Stimulated activated naive CD8-positive, alpha-beta T cell treated with anti-CD3 and anti-CD28 coated beads, Interleukin-15, Interleukin-2, amounts not matched to agents 100 U/mL and 50 U/mL, for 24 hours (primary cell): ENCODE measurements around the gene GPC5.

ENCODE experiments used
- ATAC-seq: fragments of 150-1000 bp; cut with Tn5 transposase; one replicate; pipeline ENCODE4 v1.10.0; 2021
- DNase-seq: peaks from one replicate; pipeline ENCODE4 v3.0.0; 2021

GPC5 gene

DNA sequence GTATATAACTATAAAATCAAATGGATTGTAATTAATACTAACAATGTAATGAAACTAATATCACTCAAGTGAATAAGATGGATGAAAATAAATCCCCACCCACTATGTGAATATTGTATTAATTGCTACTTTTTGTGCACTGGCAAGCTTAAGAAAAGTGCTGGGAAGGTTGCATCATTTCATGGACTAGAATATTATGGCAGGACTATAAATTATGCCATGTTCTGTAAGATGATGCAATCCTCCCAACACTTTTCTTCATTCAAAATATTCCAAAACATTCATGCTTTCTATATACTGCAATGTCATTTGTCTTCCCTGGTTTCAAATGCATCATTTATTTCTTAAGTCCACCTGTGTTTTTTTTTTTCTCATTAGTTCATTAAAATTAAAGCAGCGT is 1370.6 kb downstream of the GPC5 start:
- ATAC-seq, result no peak
- DNase-seq, result no peak

DNA sequence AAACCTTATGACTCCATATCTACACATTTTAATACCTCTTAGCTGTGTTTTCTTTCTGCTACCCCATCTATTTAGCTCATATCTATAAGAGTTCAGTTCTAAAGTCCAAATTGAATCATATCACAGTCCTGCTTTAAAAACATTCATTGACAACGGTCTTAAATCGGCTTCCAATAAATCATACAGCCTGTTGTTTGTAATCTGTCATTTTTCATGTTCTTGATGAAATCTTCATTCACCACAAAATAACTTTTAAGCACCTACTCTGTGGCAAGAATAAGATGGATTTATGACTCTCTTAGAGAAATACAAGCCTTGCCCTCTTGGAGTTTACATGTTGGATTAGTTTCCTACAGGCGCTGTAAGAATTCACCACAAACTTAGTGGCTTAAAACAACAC is 1377.2 kb downstream of the GPC5 start:
- ATAC-seq (no peak), DNase-seq (no peak)

DNA sequence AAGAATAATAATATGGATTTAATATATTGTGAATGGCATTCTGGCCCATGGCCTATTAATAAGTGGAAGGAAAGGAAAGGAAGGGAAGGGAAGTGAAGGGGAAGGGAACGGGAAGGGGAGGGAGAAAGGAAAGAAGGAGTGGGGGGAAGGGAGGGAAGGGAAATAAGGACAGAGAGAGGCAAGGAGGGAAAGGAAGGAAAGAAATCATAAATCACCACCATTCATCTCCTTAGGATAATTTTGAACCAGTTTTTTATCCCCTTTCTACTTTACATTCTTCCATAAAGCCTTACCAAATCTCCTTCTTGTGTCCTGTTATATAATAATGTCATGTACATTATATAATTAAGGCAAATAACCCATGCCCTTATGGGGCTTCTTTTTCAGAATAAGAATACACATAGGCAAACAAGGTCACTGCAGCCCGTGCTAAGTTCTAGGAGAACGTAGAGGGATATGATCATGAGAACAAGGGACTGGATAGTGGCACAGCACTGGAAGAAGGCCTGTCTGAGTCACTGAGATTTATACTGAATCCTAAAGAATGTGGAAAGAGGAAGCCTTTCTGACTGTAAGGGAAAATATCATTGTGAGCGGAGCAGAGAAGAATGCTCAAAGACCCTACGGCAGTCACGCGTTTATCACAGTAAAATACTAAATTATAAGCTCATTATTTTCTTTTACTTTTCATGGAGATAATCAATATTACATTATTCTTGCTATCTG is 1383.7 kb downstream of the GPC5 start:
- no peak for ATAC-seq

DNA sequence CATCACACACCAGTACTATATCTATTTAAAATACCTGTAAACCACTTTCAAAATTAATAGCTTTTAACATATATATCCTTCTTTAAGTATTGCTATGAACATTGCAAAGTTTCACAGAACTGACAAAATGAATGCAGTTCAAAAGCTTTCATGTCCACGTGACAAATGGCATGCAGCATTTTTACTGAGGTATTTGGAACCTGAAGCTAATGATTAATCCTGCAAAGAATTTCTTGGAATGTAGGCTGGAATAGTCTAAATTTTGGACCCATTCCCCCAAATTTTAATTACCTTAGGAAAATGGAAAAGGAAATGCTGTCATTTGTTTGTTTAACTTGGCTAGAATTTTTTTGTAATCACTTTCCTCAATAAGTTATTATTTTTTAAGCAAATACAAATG is 1404.4 kb downstream of the GPC5 start:
- ATAC-seq (no peak), DNase-seq (no peak)

More for the DNA sequence above, 1383.7 kb downstream of the GPC5 start:
- DNase-seq, result no peak

- no peak for DNase-seq
- no peak for ATAC-seq
These were observed 1405.9 kb downstream of the GPC5 start for GRCh38 chr13:92804346-92804745.

GRCh38 chr13:92804926-92805325 is 1406.5 kb downstream of the GPC5 start:
- ATAC-seq, result no peak
- no peak for DNase-seq

- ATAC-seq, result no peak
- DNase-seq, result no peak
These were observed 1407.3 kb downstream of the GPC5 start for GRCh38 chr13:92805766-92806165.

DNA sequence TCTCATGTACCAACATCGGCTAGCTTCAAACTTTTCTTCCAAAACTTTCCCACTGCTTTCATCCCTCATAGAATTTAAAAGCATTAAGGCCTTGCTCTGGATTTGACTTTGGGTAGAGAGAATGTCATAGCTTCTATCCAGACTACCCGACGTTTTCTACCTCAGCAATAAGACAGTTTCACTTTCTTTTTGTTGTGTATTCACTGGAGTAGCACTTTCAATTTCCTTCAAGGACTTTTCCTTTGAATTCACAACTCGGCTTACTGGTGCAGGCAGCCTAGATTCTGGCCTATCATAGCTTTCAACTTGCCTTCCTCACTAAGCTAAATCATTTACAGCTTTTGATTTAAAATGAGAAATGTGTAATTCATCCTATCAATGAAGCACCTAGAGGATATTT is 1407.8 kb downstream of the GPC5 start:
- ATAC-seq (no peak), DNase-seq (no peak)

DNA sequence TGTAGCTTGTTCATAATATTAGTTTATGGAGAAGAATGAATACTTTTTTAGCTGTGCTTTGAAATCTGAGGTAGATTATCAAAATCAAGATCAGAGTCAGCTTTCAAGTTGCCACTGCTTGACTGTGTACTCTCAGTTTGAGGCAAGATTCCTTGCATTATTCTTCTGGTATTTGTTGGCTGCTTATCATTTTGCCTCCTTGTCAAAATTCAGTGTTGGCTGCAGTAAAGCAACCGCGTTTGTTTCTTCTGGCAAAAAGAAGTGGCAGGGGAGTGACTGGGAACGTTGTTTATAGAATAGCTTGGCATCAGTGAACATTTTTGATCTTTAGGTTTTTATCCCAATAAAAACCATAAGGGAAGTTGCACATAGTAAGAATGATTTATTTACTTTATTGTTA is 1408.9 kb downstream of the GPC5 start:
- no peak for ATAC-seq
- DNase-seq, result no peak

- ATAC-seq, result no peak
- no peak for DNase-seq
These were observed 1409.5 kb downstream of the GPC5 start for GRCh38 chr13:92807966-92808365.

GRCh38 chr13:92821324-92821723 is 1422.9 kb downstream of the GPC5 start:
- no peak for ATAC-seq
- DNase-seq, result no peak

DNA sequence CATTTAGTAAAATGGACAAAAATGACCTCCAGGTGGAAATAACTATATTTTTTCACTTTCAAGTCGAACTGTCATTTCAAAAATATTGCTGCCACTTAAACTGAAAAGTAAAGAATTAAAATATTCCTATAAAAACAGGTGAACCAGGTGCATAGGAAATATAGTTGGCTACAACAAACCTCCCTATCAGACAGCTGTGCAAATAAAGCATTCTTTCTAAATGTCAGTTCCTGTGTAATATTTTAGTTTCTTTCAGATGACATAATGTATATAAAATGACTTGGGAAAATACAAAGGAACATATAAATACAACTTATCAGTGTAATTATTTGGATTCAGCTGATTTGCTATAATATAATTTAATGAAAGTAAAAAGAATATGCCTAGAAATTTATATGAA is 1424.6 kb downstream of the GPC5 start:
- DNase-seq (no peak), ATAC-seq (no peak)

- ATAC-seq, result no peak
- no peak for DNase-seq
These were observed 1427.6 kb downstream of the GPC5 start for GRCh38 chr13:92825938-92826596.

- ATAC-seq, result no peak
- no peak for DNase-seq
These were observed 1429.1 kb downstream of the GPC5 start for GRCh38 chr13:92827503-92827902.

- DNase-seq (no peak), ATAC-seq (no peak)
These were observed 1431.5 kb downstream of the GPC5 start for GRCh38 chr13:92829930-92830329.

DNA sequence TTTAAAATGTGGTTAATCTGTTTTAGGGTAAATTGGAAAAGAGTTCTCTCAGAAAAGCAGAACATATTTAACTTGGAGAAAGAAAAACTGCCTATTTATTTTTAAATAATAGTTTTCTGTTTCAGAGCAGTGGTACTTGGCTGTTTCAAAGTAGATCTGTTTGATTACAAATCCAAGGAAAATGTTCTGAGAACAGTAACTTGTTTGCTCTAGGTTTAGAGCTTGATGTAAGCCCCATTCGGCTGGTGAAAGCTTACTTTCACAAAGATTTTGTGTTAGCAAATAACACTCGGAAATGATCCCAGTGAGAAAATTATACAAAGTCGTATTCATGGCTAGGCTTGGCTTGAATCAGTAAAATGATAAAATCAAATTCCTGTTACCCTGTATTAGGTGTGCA is 1432.4 kb downstream of the GPC5 start:
- ATAC-seq (no peak), DNase-seq (no peak)

- DNase-seq (no peak), ATAC-seq (no peak)
These were observed 1434.7 kb downstream of the GPC5 start for GRCh38 chr13:92833071-92833470.

- no peak for DNase-seq
- no peak for ATAC-seq
These were observed 1437.8 kb downstream of the GPC5 start for GRCh38 chr13:92836171-92836570.

GRCh38 chr13:92838786-92839185 is 1440.4 kb downstream of the GPC5 start:
- no peak for DNase-seq

DNA sequence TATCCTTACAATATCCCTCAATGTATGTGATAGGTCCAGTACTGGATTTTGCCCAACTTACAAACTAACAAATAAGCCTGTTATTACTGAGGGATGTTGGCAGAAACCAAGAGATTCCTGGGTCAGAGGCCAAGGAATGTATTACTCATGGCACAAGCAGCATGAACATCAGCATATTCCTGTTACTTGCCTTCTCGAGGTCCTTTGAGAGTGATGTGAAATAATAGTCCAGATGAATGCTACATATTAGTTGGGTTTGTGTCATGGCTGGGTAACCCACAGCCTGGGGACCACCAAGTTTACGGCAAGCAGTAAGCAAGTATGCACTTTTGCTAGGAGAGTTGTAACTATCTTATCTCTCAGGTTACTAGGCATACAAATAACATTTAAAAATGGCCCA is 1443.7 kb downstream of the GPC5 start:
- ATAC-seq (no peak), DNase-seq (no peak)

More at GRCh38 chr13:92838786-92839185, 1440.4 kb downstream of the GPC5 start:
- ATAC-seq, result no peak

DNA sequence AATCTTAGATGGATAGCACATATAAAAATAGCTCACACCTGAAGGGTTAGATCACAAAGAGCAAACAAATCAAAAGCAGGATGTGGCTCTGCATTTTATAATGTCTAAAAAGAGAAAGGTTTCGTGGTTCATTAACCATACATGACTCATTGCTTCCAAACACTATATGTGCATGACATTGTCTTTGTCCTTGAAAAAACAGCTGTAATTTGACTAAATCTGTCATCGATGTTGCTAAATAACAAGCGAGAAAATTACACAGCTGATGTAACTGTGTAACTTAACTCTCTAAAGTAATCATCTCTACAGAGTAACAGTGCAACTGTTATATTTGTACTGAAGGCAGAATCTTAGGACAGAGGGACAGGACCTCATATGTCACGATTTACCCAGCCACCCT is 1445.1 kb downstream of the GPC5 start:
- ATAC-seq (no peak), DNase-seq (no peak)

GRCh38 chr13:92849381-92849780 is 1451.0 kb downstream of the GPC5 start:
- DNase-seq, result no peak
- ATAC-seq, result no peak

DNA sequence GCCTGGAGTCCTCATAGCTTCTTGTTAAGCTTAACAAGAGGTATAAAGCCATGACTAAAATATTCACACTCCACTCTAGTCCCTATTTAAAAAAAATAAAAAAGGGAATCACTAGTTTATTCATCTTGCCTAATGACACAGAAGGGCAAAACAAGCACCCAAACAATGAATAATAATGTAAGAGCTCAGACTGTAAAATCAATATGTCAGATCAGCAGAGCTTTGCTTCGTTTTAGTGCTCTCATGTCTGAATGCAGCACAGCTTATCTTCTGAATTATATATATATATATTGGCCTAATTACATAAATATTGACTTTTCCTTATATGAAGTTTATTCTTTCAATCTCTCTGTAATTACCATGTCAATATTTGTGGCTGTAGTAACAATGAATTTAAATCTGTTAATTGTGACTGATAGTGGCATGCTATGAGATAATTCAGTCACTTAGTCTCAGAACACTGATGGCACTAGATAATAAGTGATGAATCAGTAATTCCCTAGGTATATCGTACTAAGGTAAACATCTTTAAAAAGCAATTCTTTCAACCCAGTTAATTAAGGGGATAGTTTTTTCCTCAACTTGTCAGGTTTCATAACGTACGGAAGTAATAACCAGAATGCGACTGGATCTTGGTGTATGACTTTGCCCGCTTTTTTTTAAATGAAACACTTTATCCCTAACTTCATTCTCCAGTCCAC is 1466.3 kb downstream of the GPC5 start:
- no peak for ATAC-seq
- DNase-seq, result no peak
